Epidermal melanocyte (primary cell): ENCODE data around the gene NAGS.
"Not testable (repeated sequence)": the region's sequence is repeated elsewhere in the genome, so short reads cannot be mapped to it uniquely, and the experiment has no call there.

Source experiments
- DNase-seq: peaks from one replicate; pipeline ENCODE4 v3.0.0; 2011; ENCODE audit warnings: low spot score; ENCODE audit not compliant: insufficient read length

NAGS gene, protein sequence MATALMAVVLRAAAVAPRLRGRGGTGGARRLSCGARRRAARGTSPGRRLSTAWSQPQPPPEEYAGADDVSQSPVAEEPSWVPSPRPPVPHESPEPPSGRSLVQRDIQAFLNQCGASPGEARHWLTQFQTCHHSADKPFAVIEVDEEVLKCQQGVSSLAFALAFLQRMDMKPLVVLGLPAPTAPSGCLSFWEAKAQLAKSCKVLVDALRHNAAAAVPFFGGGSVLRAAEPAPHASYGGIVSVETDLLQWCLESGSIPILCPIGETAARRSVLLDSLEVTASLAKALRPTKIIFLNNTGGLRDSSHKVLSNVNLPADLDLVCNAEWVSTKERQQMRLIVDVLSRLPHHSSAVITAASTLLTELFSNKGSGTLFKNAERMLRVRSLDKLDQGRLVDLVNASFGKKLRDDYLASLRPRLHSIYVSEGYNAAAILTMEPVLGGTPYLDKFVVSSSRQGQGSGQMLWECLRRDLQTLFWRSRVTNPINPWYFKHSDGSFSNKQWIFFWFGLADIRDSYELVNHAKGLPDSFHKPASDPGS

DNA sequence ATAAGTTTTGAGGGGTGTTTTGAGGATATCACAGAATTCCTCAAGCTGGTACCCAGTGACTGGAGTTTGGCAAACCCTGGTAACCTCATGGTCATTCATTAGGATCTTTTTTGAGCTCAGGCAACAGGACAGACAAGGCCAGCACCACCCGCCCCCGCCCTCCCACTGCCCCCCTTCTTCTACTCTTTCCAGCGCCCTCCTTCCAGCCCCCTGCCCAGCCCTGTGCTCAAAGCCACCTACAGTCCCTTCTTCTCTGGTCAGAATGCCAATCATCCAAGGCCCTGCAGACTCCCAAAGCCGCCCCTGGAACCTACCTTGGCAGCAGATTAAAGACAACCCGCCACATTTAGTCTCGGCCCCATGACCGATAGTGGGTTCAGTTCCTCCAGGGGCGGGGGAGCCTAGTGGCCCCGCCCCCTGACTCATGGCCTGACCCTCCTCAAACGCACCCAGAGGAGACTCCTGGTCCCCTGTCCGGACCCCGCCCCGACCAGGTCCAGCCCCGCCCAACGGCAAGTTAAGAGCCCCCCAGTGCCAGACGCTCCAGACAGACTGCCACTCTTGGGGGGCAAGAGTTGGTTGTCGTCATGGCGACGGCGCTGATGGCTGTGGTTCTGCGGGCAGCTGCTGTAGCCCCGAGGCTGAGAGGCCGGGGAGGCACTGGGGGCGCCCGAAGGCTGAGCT is at the start of gene NAGS:
NAGS (plus strand) TSS at position 546 of the 684 bp plus-strand sequence; CDS start at position 588, 42 bp downstream.
- no peak for DNase-seq

DNA sequence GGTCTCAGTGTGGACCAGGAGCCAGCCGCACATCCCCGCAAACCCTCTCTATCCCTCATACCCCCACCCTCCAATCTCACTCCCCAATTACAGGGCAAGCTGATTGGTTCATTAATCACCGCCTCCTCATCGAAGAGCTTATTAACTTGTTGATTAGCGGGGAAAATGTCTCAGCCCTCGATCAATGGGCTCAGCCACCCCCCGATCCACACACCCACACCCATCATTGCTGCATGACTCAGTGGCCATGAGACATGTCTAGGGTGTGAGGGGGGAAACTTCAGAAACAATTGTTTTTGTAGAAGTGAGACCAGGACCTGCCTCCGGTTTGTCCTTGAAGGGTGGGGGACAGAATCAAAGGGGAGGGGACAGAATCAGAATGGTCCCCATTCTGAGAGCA is 48.2 kb upstream of the NAGS start:
- no peak for DNase-seq

DNA sequence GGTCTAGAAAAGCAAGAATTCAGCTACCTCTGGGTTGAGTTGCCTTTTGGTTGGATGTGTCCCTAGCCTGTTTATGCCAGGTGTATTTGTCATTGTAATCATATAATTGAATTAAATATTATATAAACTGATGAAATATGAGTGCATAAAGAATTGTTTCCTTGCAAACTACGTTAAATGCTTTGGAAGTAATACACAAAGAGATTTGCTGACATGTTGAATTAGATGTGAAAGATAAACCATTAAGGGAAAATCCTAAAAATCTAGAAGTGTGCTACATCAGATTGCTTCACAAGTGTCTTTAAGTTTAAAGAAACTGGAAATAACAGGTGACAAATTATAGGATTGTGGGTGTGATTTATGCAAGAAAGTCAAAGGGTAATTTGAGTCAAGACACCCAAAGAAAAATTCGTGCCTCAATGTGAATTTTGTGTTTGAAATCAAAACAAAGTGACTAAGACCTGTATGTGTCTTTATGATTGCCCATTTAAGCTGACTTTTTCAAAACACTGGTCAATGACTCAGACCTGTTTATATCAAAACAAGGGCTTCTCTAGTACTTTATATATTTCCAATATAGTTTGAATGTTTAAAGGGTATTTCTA is 45.6 kb upstream of the NAGS start:
- no peak for DNase-seq

DNA sequence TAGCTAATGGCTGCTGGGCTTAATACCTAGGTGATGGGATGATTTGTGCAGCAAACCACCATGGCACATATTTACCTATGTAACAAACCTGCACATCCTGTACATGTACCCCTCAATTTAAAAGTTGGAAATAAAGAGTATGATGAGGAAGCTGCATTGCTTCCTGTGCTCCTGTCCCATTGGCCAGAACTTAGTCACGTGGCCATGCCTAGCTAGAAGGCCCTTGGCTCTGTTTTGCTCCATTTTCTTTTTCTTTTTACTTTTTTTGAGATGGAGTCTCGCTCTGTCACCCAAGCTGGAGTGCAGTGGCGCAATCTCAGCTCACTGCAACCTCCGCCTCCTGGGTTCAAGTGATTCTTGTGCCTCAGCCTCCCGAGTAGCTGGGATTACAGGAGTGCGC is 43.1 kb upstream of the NAGS start:
- not testable (repeated sequence) for DNase-seq

DNA sequence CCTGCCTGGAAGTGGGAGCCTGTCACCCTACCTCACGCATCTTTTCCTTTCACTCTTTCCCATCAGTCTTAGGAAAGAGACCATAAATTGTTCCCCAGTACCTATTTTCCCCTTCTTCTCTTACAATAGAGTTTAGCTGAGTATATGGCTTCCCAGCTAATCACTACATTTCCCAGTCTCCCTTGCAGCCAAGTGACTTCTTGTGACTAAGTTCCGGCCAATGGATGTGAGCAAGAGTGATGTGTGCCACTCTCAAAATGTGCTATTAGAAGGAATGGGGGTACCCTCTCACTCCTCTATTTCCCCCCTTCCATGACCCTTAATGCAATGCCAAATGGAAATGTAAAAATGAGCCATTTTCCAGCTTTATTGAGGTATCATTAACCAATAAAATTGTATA is 42.5 kb upstream of the NAGS start:
- no peak for DNase-seq

DNA sequence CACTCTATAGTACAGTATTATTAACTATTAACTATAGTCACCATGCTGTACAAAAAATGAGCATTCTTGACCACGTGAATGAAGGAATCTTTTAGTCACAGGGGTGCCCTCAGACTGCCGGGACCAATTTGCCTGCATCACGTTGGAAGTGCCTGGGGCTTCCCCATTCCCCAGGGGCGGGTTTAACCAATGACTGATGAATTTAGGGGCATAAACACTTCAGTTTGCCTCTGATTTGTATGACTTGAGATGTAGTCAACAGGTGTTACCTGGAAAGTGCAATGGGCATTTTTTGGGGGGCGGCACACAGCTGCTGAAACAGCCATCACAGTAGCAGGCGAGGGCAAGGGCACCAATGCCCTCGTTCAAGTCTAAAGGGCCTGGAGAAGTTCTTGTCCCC is 41.9 kb upstream of the NAGS start:
- no peak for DNase-seq

DNA sequence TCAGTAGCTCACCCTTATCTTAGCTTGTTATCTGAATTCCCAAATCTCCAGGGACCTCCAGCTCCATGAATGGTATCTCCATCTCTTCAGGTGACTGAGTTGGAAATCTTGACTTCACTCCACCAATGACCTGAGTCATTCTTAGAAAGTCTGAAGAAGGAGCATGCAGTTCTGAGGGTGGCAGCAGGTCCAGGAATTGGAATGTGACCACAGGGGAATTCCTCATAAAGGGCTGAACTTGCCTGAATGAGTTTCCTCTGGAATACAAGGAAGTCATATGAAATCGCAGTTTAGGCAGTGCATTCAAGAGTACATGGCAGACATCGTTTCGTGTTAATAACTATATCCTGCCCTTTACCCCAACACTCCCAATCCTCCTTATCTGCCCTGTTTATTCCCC is 38.1 kb upstream of the NAGS start:
- DNase-seq = no peak

DNA sequence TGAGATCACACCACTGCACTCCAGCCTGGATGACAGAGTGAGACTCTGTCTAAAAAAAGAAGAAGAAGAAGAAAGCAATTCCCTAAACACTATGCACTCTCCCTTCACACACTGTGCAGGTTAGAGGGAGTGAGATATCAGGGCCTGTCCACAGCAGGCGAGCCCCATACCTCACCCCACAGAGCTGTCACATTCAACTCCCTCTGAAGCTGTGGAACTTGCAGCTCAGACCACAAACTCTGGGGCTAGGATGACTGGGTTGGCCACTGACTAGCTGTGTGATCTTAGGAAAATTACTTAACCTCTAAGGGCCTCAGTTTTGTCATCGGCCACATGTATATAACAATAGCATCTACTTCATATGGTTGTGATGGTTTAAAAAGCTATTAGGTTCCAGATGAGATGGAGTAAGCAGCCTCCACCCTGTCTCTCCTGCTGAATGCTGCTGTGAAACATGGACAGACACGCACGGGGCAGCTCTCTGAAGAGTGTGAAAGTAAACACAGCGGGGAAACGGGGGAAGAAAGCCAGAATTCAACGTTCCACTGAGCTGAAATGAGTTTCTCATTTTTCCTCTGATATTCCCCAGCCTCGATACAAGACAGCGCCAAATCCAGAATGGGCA is 37.1 kb upstream of the NAGS start:
- no peak for DNase-seq

DNA sequence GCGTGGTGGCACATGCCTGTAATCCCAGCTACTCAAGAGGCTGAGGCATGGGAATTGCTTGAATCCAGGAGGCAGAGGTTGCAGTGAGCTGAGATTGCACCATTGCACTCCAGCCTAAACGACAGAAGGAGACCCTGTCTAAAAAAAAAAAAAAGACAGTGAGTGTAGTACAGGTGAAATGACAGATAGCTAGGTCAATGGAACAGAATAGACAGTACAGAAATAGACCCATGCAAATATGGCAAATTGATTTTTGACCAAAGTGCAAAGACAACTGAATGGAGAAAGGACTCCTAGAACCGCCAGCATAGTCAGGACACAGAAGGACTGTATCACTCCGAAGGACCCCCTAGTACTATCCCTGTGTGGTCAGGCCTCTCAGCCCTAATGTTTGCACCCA is 34.1 kb upstream of the NAGS start:
- DNase-seq = no peak

DNA sequence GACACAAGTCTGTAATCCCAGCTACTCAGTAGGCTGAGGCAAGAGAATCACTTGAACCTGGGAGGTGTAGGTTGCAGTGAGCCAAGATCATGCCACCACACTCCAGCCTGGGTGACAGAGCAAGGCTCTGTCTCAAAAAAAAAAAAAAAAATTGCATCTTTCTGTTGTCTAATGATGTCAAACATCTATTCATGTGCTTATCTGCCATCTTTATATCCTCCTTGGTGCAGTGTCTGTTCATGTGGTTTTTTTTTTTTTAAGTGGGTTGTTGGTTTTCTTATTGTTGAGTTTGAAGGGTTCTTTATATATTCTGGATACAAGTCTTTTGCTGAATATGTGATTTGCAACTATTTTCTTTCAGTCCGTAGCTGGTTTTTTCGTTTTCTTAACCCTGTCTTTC is 33.0 kb upstream of the NAGS start:
- not testable (repeated sequence) for DNase-seq

DNA sequence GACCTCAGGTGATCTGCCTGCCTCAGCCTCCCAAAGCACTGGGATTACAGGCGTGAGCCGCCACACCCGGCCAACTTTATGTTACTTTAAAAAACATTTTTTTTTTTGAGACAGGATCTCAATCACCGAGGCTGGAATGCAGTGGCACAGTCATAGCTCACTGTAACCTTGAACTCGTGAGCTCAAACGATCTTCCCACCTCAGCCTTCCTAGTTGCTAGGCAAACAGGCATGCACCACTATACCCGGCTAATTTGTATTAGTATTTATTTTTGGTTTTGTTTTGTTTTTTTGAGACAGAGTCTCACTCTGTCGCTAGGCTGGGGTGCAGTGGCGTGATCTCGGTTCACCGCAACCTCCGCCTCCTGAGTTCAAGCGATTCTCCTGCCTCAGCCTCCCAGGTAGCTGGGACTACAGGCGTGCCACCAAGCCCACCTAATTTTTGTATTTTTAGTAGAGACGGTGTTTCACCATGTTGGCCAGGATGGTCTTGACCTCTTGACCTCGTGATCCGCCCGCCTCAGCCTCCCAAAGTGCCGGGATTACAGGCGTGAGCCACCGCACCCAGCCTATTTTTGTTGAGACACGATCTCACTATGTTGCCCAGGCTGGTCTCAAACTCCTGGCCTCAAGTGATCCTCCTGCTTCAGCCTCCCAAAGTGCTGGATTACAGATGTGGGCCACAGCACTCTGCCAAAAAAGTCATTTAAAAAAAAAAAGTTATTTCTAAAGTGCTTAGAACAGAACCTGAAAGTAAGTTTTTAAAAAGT is 31.8 kb upstream of the NAGS start:
- not testable (repeated sequence) for DNase-seq

DNA sequence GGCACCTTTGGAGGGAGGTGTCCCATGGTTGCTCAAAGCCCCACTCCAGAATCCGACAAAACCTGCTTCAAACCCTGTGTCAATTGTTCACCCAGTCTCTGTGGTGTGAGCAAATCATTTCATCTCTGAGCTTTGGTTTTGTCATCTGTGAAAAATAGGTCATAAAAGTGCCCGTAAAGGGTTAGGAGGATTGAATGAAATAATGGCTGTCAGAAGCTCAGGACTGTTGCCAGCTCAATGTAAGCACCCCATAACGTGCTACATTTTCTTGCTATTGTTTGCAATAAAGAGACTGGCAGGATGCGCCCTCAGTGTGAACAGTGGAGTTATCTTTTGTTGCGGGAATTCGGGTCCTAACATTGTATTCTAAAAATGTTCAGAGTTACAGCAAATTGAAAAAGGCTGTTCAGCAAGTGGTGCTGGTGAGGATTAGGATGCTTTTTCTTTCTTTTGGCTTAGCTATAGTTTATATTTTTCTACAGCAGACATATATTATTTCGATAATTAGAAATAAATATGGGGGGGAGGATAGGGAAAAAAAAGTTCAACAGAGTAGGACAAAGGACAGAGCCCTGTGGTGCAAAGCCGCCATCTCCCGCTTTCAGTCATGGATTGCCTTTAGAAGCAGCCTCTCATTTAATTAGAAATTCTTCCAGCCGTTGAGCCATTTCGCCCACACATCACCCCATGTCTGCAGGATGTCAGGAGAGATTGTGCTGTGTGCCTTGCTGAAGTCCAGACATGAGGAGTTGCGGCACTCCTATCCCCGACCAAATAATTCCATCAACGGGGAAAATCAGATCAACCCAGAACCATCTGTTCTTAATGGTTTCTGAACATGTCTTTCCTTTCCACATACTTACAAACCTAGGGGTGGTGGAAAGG is 29.8 kb upstream of the NAGS start:
- DNase-seq = no peak

DNA sequence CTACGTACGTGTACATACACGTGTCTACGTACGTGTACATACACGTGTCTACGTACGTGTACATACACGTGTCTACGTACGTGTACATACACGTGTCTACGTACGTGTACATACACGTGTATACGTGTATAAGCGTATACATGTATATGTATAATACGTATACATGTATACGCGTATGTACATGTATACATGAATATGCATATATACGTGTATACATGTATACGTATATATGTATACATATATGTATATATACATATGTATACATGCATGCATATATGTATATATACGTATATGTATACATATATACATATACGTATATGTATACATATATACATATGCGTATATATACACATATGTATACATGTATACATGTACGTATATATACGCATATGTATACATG is 28.5 kb upstream of the NAGS start:
- DNase-seq = no peak

DNA sequence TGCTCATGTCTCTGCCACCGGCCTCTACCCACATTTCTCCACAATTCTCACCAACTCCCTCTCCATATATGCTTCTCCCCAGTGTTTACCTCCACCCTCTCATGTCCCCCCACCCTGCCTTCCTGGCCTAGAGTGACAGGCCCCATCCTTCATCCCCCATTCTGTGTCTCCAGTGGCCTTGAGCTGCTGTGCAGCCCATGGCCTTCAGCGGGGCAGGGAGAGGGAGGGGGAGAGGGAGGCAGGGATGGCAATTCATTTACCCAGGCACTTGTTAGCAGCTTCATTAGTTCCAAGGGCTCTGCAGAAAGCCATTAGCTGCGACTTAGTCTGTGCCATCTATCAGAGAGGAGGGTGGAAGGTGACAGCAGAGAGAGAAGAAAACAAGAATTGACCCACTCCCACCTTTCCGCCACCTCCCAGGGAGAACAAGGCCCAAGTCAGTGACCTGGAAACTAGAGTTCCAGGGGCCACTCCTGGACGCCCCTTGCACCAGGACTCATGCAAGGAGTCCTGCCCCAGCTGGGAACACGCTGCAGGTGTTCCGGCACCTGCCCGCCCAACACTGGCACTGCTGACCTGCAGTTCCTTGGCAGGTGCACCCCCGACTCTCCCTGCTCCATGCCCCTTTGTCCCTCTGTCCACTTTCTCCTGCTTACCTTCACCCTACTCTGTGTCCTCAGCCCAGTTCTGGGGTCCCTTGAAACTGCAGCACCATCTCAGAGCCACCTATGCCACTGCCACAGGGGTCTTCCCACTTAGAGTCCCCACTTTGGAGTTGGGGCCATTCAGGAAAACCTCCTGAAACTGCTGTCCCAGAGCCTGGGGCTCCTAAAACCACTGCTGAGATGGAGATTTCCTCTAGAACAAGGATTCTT is 27.2 kb upstream of the NAGS start:
- DNase-seq = no peak

DNA sequence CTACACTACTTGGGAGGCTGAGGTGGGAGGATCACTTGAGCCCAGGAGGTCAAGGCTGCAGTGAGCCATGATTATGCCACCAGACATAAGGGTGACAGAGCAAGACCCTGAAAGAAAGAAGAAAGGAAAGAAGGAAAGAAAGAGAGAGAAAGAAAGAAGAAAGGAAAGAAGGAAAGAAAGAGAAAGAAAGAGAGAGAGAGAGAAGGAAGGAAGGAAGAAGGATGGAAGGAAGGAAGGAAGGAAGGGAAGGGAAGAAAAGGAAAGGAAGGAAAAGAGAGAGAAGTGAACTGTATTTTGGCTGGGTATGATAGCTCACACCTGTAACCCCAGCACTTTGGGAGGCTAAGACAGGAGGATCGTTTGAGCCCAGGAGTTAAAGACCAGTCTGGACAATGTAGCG is 26.3 kb upstream of the NAGS start:
- DNase-seq = no peak

DNA sequence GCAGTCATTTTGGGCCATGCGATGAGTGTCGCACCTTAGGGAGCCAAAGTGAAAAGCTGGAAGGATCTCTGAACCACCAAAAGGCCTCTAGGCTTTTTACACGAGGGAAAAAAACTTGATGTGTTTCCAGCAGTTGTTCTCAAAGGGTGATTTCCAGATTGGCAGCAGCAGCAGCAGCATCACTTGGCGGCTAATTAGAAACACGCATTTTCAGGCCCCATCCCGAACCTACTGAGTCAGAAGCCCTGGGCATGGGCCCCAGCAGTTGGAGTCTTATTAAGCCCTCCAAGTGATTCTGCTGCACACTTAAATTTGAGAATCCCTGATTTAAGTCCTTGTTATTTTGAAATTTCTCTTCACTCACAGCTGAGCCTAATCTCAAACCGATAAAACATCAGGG is 25.4 kb upstream of the NAGS start:
- no peak for DNase-seq

DNA sequence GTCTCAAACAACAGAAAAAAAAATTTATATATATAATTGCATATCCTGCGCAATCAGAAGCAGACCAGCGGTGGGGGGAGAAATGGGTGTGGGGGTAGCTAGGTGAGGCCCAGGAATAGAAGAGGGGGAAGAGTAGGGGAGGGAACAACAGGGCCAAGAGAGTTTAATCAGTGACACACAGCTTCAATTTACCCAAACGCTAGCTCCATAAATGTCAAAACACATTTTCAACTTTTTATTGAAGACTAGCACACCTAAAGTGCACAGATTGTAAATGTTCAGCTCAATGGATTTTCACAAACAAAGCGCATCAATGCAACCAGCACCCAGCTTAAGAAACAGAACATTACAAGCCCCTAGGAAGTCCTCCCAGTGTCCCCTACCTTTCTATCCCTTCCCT is 24.8 kb upstream of the NAGS start:
- DNase-seq = no peak

DNA sequence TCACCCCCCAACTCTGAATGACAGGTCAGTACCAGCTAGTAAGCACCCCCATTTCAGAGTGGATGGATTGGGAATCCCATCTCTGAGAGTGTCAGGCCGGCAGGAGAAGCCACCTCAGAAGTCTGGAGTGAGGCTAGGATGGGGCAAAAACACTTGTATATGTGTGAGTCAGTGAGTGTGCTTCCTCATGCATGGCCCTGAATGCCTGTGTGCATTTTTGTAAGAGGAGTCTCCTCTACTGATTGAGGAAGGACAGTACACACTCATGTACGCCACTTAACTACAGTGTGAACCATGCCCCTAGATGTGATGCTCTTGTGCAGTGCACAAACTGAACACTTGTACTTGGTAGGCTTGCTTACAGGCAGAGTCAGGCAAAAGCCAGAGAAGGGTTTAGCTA is 22.3 kb upstream of the NAGS start:
- no peak for DNase-seq

DNA sequence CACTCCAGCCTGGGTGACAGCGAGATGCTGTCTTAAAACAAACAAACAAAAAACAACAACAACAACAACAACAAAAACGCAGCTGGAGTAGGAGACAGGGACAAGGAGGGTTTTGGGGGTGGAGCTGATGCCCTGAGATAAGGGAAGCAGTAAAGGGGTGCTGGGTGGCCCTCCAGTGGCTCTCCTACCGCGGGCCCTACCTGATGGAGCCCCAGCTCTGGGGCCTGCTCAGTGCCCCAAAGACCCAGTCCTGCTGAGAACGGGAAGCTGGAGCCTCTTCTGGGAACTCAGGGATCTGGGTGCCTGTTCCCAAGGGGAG is 21.3 kb upstream of the NAGS start:
- no peak for DNase-seq
